Measurements from ENCODE around the gene ZG16B.

GRCh38 chr16:2855536-2855935 is 25.4 kb downstream of the ZG16B start:
- TF ChIP-seq YY1 (IDR thresholded peaks at IDR 0.05; ENCODE audit: insufficient read depth, insufficient read length) (no peak), ZNF274 (IDR thresholded peaks at IDR 0.05; ENCODE audit: low read depth, low read length) (no peak), SUZ12 (IDR thresholded peaks at IDR 0.05; ENCODE audit: extremely low read depth, insufficient read depth, insufficient read length) (no peak)
